Activated CD4-positive, alpha-beta T cell treated with anti-CD3 and anti-CD28 coated beads, Interleukin-2, amount 10 ng/mL, durations not matched to agents 24 days and 14 days (primary cell): Measurements from ENCODE around the gene SHROOM2. TPM values are rescaled to one million over a fixed set of nuclear protein-coding genes. Genes with fewer than 3 reads are reported as not detected.

Experiments used
- DNase-seq: peaks from one replicate; pipeline ENCODE4 v3.0.0; 2022
- H3K27ac Mint-ChIP-seq: one replicate; pipeline ENCODE4 v1.8.0; 2022; ENCODE audit warnings: mild to moderate bottlenecking, mixed read lengths
- H3K27me3 Mint-ChIP-seq: one replicate; pipeline ENCODE4 v1.8.0; 2022; ENCODE audit warnings: mixed read lengths
- H3K36me3 Mint-ChIP-seq: one replicate; pipeline ENCODE4 v1.8.0; 2022; ENCODE audit warnings: low read depth, mild to moderate bottlenecking, mixed read lengths
- H3K4me1 Mint-ChIP-seq: one replicate; pipeline ENCODE4 v1.8.0; 2021; ENCODE audit warnings: mixed read lengths
- H3K4me3 Mint-ChIP-seq: one replicate; pipeline ENCODE4 v1.8.0; 2022; ENCODE audit warnings: mild to moderate bottlenecking, moderate library complexity, mixed read lengths
- H3K9me3 Mint-ChIP-seq: one replicate; pipeline ENCODE4 v1.8.0; 2021; ENCODE audit warnings: mixed read lengths
- intact Hi-C: fragments of 100-400 bp; cut with micrococcal nuclease; formaldehyde crosslinking; loops from one replicate; pipeline ENCODE4 v1.15.1; 2023
- total RNA-seq: library from RNA; stranded (reverse); gene quantifications from 2 replicates; pipeline ENCODE4 v1.2.3, GENCODE V29; 2022

Gene SHROOM2
- total RNA-seq, 1 donor from 2014 or later, result not detected

- peaks cover 5% of the 10 kb centered on the region for H3K4me1 Mint-ChIP-seq
- H3K27me3 Mint-ChIP-seq, result peaks cover 4% of the 10 kb centered on the region
- H3K9me3 Mint-ChIP-seq, result no peaks in the 10 kb centered on the region
- H3K27ac Mint-ChIP-seq, result no peak overlapping the region
- no peak overlapping the region for H3K4me3 Mint-ChIP-seq
- no peaks in the 10 kb centered on the region for H3K36me3 Mint-ChIP-seq
- DNase-seq, result no peak
- intact Hi-C loops, result no loop called here
These were observed 43.4 kb downstream of the SHROOM2 start for GRCh38 chrX:9829308-9830267.

- Mint-ChIP-seq H3K27me3 (peaks cover 2% of the 10 kb centered on the region), H3K4me1 (peaks cover 5% of the 10 kb centered on the region), H3K9me3 (no peaks in the 10 kb centered on the region), H3K36me3 (no peaks in the 10 kb centered on the region), H3K4me3 (no peak overlapping the region), H3K27ac (no peak overlapping the region)
- intact Hi-C loops, result no loop called here
- DNase-seq, result no peak
These were observed 46.6 kb downstream of the SHROOM2 start for GRCh38 chrX:9832811-9833210.

- Mint-ChIP-seq H3K27ac (no peak overlapping the region), H3K27me3 (peaks cover 2% of the 10 kb centered on the region), H3K4me3 (no peak overlapping the region), H3K36me3 (no peaks in the 10 kb centered on the region), H3K9me3 (no peaks in the 10 kb centered on the region), H3K4me1 (peaks cover 1% of the 10 kb centered on the region)
- DNase-seq, result no peak
- intact Hi-C loops, result no loop called here
These were observed 49.5 kb downstream of the SHROOM2 start for GRCh38 chrX:9835585-9836210.

- H3K27me3 Mint-ChIP-seq, result peaks cover 3% of the 10 kb centered on the region
- no peak overlapping the region for H3K27ac Mint-ChIP-seq
- no peak overlapping the region for H3K4me3 Mint-ChIP-seq
- H3K36me3 Mint-ChIP-seq, result no peaks in the 10 kb centered on the region
- no peaks in the 10 kb centered on the region for H3K4me1 Mint-ChIP-seq
- intact Hi-C loops, result no loop called here
- no peak for DNase-seq
- no peaks in the 10 kb centered on the region for H3K9me3 Mint-ChIP-seq
These were observed 56.3 kb downstream of the SHROOM2 start for GRCh38 chrX:9842541-9842940.

GRCh38 chrX:9844936-9845577 lies 58.8 kb downstream of the SHROOM2 start:
- DNase-seq, result no peak
- H3K27ac Mint-ChIP-seq, result no peak overlapping the region
- no peaks in the 10 kb centered on the region for H3K36me3 Mint-ChIP-seq
- H3K27me3 Mint-ChIP-seq, result peaks cover 3% of the 10 kb centered on the region
- H3K4me1 Mint-ChIP-seq, result no peaks in the 10 kb centered on the region
- intact Hi-C loops, result no loop called here
- H3K4me3 Mint-ChIP-seq, result no peak overlapping the region
- no peaks in the 10 kb centered on the region for H3K9me3 Mint-ChIP-seq

DNA sequence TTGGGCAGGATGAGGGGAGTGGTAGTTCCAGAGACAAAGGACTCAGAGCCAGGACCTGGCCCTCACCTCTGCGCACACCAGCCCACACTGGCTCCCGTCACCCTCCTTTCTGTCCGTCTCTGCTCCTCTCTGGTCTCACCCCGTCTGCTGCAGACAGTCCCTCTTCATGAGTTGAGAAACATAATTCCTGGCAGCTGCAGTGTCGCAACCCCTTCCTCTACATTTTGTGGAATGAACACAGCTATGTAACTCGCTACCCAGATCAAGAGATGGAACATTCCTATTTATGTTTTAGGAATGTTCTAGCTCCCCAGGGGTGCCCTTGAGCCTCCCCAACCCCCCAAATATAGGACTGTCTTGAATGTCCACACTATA lies 59.3 kb downstream of the SHROOM2 start:
- Mint-ChIP-seq H3K4me1 (no peaks in the 10 kb centered on the region), H3K27me3 (peaks cover 3% of the 10 kb centered on the region), H3K4me3 (no peak overlapping the region), H3K36me3 (no peaks in the 10 kb centered on the region), H3K27ac (no peak overlapping the region), H3K9me3 (no peaks in the 10 kb centered on the region)
- intact Hi-C loops, result no loop called here
- no peak for DNase-seq

- Mint-ChIP-seq H3K27ac (no peak overlapping the region), H3K36me3 (no peaks in the 10 kb centered on the region), H3K27me3 (no peaks in the 10 kb centered on the region), H3K4me3 (no peak overlapping the region), H3K9me3 (no peaks in the 10 kb centered on the region), H3K4me1 (no peaks in the 10 kb centered on the region)
- DNase-seq, result no peak
- intact Hi-C loops, result no loop called here
These were observed 60.4 kb downstream of the SHROOM2 start for GRCh38 chrX:9846631-9847030.

- Mint-ChIP-seq H3K4me3 (no peak overlapping the region), H3K27me3 (no peaks in the 10 kb centered on the region), H3K36me3 (no peaks in the 10 kb centered on the region), H3K4me1 (no peaks in the 10 kb centered on the region), H3K9me3 (no peaks in the 10 kb centered on the region), H3K27ac (no peak overlapping the region)
- no peak for DNase-seq
- intact Hi-C loops, result no loop called here
These were observed 60.8 kb downstream of the SHROOM2 start for GRCh38 chrX:9847071-9847470.

- H3K27ac Mint-ChIP-seq, result no peak overlapping the region
- no peaks in the 10 kb centered on the region for H3K36me3 Mint-ChIP-seq
- DNase-seq, result no peak
- H3K4me3 Mint-ChIP-seq, result no peak overlapping the region
- intact Hi-C loops, result no loop called here
- no peaks in the 10 kb centered on the region for H3K4me1 Mint-ChIP-seq
- no peaks in the 10 kb centered on the region for H3K9me3 Mint-ChIP-seq
- H3K27me3 Mint-ChIP-seq, result peaks cover 1% of the 10 kb centered on the region
These were observed 62.7 kb downstream of the SHROOM2 start for GRCh38 chrX:9848718-9849479.

GRCh38 chrX:9851890-9852289 lies 65.7 kb downstream of the SHROOM2 start:
- H3K9me3 Mint-ChIP-seq, result no peaks in the 10 kb centered on the region
- H3K27me3 Mint-ChIP-seq, result peaks cover 1% of the 10 kb centered on the region
- DNase-seq, result no peak
- H3K27ac Mint-ChIP-seq, result no peak overlapping the region
- intact Hi-C loops, result no loop called here
- no peaks in the 10 kb centered on the region for H3K36me3 Mint-ChIP-seq
- H3K4me3 Mint-ChIP-seq, result no peak overlapping the region
- no peaks in the 10 kb centered on the region for H3K4me1 Mint-ChIP-seq

DNA sequence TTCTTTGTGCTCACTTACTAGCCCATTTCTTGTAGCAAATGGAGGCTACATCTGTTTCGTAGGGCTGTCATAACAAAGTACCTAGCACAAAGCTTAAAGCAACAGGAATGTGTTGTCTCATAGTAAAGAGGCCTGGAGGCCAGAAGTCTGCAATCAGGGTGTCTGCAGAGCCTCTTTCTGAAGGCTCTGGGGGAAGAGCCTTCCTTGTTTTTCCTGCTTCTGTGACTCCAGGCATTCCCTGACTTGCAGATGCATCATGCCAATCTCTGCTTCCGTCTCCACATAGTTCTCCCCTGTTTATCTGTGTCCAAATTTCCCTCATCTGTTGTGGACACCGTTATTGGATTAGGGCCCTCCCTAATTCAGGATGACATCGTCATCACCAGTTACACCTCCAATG lies 67.1 kb downstream of the SHROOM2 start:
- Mint-ChIP-seq H3K27me3 (peaks cover 3% of the 10 kb centered on the region), H3K4me1 (no peaks in the 10 kb centered on the region), H3K27ac (no peak overlapping the region), H3K4me3 (no peak overlapping the region), H3K9me3 (no peaks in the 10 kb centered on the region), H3K36me3 (no peaks in the 10 kb centered on the region)
- intact Hi-C loops, result no loop called here
- no peak for DNase-seq

- Mint-ChIP-seq H3K27me3 (peaks cover 3% of the 10 kb centered on the region), H3K27ac (no peak overlapping the region), H3K36me3 (no peaks in the 10 kb centered on the region), H3K4me1 (no peaks in the 10 kb centered on the region), H3K9me3 (no peaks in the 10 kb centered on the region), H3K4me3 (no peak overlapping the region)
- no peak for DNase-seq
- intact Hi-C loops, result no loop called here
These were observed 69.5 kb downstream of the SHROOM2 start for GRCh38 chrX:9855561-9856283.

DNA sequence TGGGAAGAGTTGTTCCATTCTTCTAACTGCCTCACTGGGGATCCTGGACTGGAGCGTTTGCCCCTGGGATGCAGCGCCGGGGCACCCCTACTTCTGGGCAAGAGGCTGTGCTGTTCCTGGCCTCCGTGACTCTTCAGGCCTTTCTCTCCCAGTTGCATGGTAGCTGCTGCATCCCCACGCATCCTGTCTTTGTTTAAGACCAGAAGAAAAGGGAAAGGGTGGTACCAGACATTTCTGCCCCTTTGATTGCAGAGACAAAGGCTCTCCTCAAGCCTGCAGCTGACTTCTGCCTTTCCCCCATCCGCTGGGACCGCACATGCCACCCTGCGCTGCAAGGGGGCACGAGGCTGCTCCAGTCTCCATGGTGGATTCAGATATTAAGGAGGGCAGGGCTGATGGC lies 70.4 kb downstream of the SHROOM2 start:
- intact Hi-C loops, result no loop called here
- Mint-ChIP-seq H3K36me3 (no peaks in the 10 kb centered on the region), H3K4me3 (no peak overlapping the region), H3K27ac (no peak overlapping the region), H3K9me3 (no peaks in the 10 kb centered on the region), H3K27me3 (peaks cover 3% of the 10 kb centered on the region), H3K4me1 (no peaks in the 10 kb centered on the region)
- DNase-seq, result no peak
